Upper lobe of left lung (tissue), 4 donors: ENCODE results near the gene GALR1.

Experiments used
- POLR2AphosphoS5 ChIP-seq, 2 donors: sonication (generic); formaldehyde crosslinking; IDR thresholded peaks; one replicate each; pipeline ENCODE4 v1.5.1; 2017; ENCODE audit warnings: antibody characterized with exemption in 2 of 2
- TF ChIP-seq, protein P1 (sequence below), 6 experiments: fragments of 450-650 bp in 4 of 6; fragments of 200-600 bp in 2 of 6; sonication (generic) in 2 of 6; IDR thresholded peaks; one replicate each; pipeline ENCODE4 v1.5.1; 2016 to 2019; ENCODE audit warnings: antibody characterized with exemption in 6 of 6

GRCh38 chr18:77323640-77324299 lies 74.1 kb downstream of the GALR1 start:
- no peak for TF ChIP-seq POLR2AphosphoS5 (IDR thresholded peaks at IDR 0.05)
- TF ChIP-seq, protein P1, sequence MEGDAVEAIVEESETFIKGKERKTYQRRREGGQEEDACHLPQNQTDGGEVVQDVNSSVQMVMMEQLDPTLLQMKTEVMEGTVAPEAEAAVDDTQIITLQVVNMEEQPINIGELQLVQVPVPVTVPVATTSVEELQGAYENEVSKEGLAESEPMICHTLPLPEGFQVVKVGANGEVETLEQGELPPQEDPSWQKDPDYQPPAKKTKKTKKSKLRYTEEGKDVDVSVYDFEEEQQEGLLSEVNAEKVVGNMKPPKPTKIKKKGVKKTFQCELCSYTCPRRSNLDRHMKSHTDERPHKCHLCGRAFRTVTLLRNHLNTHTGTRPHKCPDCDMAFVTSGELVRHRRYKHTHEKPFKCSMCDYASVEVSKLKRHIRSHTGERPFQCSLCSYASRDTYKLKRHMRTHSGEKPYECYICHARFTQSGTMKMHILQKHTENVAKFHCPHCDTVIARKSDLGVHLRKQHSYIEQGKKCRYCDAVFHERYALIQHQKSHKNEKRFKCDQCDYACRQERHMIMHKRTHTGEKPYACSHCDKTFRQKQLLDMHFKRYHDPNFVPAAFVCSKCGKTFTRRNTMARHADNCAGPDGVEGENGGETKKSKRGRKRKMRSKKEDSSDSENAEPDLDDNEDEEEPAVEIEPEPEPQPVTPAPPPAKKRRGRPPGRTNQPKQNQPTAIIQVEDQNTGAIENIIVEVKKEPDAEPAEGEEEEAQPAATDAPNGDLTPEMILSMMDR (IDR thresholded peaks at IDR 0.05): no peak
